ENCODE measurements around the gene MDM2.
"Not testable (repeated sequence)": the region's sequence is repeated elsewhere in the genome, so short reads cannot be mapped to it uniquely, and the experiment has no call there.

The MDM2 gene

GRCh38 chr12:68841717-68842116, 33.7 kb downstream of the MDM2 start:
- intact Hi-C loops (cut with DNase I) = no loop called here
- DNase-seq = no peak

GRCh38 chr12:68842123-68842522, 34.1 kb downstream of the MDM2 start:
- DNase-seq = no peak
- intact Hi-C loops (cut with DNase I) = no loop called here

- intact Hi-C loops (cut with DNase I) = no loop called here
- no peak for DNase-seq
Observed at GRCh38 chr12:68842784-68843567, 35.0 kb downstream of the MDM2 start.

DNA sequence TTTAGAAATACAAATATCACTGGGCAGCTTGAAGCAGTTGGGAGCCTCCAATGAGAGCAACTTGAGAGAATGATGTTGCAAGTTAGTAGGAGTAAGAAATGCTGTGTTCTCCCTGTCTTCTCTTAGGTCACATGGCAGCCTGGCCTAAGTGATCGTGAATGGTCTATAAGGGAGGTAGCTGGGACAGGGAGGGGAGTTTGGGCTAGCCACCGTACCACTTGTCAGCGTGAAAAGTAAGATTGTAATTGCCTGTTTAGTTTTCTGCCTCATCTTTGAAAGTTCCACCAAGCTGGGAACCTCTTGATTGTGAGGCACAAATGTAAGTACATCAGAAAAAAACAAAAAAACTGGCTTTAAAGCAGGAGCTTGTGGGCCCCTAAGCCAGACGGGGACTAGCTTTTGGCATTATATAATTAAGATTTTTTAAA, 36.4 kb downstream of the MDM2 start:
- no peak for DNase-seq
- intact Hi-C loops (cut with DNase I) = no loop called here

GRCh38 chr12:68844788-68845695, 37.1 kb downstream of the MDM2 start:
- DNase-seq = no peak
- intact Hi-C loops (cut with DNase I) = no loop called here

GRCh38 chr12:68846811-68847210, 38.8 kb downstream of the MDM2 start:
- intact Hi-C loops (cut with DNase I) = no loop called here
- DNase-seq = no peak

- intact Hi-C loops (cut with DNase I) = no loop called here
- no peak for DNase-seq
Observed at GRCh38 chr12:68850390-68850789, 42.4 kb downstream of the MDM2 start.

DNA sequence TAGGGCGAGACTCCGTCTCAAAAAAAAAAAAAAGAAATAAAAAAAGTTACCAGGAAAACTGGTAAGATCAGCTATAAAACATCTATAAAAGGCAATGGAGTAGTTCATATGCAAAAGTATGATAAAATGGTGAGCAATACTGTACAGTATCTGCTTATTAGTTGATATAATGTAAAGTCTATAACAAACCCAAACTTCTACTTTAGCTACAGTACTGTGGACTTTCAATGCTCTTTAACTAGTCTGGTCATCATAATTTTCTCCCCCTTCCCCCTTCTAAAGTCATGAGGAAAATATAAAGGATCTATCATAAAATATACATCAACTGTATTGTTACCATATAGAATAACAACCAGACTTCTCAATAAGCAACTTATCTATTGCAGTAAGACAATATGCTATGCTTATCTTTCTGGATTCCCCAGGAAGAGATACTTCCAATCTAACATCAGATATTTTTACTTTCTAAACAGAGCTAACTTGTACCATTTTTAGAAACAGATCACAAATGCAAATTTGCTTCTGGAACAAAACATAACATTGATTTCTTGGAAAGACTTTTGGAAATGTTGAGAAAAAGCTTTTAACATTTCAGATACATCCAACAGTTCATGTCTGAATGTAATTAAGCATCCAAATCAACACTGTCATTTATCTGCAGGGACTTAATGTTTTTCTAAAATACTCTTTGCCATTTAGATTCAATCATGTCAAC, 43.8 kb downstream of the MDM2 start:
- no peak for DNase-seq
- intact Hi-C loops (cut with DNase I) = no loop called here

GRCh38 chr12:68853396-68854077, 45.6 kb downstream of the MDM2 start:
- intact Hi-C loops (cut with DNase I) = no loop called here
- no peak for DNase-seq

- no peak for DNase-seq
- intact Hi-C loops (cut with DNase I) = no loop called here
Observed at GRCh38 chr12:68854078-68854468, 46.1 kb downstream of the MDM2 start.

DNA sequence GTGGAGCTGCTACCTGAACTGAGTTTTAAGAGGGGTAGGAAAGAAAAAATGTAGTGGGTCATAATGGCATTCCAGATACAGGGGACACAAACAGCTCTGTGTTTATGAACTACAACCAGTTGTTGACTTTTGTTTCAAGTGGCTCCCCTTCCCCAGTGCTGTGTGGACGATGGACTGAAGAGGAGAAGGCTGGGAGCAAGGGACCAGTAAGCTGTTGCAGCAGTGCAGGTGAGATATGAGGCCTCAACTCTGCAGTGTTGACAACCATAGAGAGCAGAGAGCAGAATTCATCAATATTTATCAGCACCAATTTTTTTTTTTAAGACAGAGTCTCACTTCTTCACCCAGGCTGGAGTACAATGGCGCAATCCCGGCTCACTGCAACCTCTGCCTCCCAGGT, 46.6 kb downstream of the MDM2 start:
- intact Hi-C loops (cut with DNase I) = no loop called here
- no peak for DNase-seq

DNA sequence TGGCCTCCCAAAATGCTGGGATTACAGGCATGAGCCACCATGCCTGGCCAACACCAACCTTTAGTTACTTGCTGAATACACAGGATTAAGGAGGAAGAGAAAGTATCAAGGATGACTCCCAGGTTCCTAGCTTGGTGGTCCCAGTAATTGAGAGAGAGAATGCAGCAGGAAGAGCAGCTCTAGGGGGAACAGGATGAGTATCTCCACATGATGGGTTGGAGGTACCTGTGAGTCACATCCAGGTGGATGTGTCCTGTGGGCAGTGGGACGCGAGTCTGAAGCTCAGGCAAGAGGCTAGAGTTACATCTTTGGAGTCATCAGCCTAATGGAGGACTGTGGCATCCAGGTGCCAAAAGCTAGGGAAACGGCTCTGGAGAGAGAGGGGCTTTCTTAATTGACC, 47.1 kb downstream of the MDM2 start:
- DNase-seq = no peak
- intact Hi-C loops (cut with DNase I) = no loop called here

DNA sequence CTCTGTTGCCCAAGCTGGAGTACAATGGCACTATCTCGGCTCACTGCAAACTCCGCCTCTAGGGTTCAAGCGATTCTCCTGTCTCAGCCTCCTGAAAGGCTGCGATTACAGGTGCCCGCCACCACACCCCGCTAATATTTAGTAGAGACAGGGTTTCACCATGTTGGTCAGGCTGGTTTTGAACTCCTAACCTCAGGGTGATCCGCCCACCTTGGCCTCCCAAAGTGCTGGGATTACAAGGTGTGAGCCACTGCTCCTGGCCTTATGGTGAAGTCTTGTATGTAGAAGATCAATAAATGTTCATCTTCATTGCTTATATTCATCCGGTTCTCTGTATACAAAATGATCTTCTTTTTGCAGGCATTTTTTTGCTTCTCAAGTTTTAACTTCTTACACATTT, 47.8 kb downstream of the MDM2 start:
- no peak for DNase-seq
- intact Hi-C loops (cut with DNase I) = no loop called here

- intact Hi-C loops (cut with DNase I) = no loop called here
- DNase-seq = no peak
Observed at GRCh38 chr12:68856510-68856909, 48.5 kb downstream of the MDM2 start.

DNA sequence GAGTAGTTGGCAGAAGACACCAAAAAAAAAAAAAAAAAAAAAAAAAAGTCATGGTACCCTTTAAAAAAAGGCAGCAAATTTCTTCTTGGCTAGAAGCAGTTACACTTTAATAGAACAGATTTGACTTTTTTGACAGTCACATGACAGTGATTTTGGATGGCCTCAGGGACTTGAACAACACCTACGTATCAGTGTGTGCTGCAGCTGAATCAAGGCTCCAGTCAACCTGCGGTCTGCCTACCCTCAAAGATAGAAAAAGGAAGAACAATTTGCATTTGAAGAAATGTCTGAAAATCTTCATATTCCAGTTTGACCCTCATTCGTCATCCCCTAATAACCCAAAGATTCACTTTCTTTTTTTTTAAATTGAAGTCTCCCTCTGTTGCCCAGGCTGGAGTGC, 53.9 kb downstream of the MDM2 start:
- DNase-seq = no peak
- intact Hi-C loops (cut with DNase I) = no loop called here

DNA sequence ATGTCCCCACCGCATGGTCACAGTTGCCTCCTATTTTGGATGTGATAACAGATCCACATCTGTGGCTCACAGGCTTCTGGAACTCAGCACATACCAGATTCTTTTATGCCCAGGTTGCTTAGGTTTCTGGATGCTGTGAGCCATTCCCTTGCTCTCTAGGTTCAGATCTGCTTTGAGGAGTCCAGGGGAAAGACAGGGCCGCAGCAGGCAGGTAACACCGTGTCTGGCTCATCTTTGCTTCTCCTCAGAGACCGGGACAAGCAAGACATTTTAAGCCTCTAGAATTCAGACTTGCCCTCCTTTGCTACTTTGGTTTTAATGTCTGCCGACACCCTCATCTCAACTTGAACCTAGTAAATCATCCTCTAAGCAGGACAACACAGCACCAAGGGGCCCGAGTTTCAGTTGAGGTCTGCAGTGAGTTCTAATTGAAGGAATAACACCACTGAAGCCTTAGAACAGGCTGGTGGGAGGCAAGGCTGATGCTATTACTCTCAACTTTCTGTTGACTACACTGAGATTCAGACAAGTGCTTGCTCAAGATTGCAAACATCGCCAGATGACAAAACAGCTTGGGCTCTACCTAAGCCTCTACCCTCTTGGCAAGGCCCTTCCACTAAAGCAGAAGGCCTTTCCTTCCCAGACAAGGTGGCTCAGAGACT, 55.3 kb downstream of the MDM2 start:
- no peak for DNase-seq
- intact Hi-C loops (cut with DNase I) = no loop called here

- peak in 13 of 42 donors; percentile 19 to 72 (median 45) for DNase-seq
- intact Hi-C loops (cut with DNase I) = not testable (repeated sequence)
Observed at GRCh38 chr12:68863886-68864454, 56.0 kb downstream of the MDM2 start.

- no peak for DNase-seq
- intact Hi-C loops (cut with DNase I) = loop anchor here (5.0 kb wide), 1 partner anchor 203 kb away; no protein-coding TSS in a partner anchor
Observed at GRCh38 chr12:68864604-68865003, 56.6 kb downstream of the MDM2 start.

All from head of caudate nucleus (tissue), 42 donors.